ENCODE measurements around the gene NHSL2.

DNA sequence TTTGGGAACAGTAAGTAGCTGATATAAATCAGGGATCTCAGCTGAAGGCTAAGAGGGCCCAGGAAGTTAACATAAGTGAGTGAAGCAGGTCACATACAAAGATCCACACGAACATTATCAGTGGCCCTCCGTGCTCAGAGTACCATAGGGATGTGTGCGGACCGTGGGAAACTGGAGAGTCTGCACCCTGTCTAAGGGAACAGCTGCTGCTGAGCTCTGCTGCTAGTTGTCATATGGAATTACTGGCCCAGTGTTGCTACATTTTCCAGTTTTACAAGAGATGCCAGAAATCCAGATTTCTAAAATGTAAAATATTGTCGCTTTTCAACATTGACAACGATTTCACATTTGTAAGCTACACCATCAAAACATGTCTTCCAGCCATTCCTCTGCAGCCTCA, 130.5 kb downstream of the NHSL2 start:
- no peak for TF ChIP-seq POLR2A (IDR thresholded peaks at IDR 0.05)
- no peak for TF ChIP-seq POLR2AphosphoS5 (IDR thresholded peaks at IDR 0.05)

Data from gastroesophageal sphincter (tissue), 2 donors.